H1 (cell line): Measurements from ENCODE around the gene GMFB.

Source experiments
- EZH2 ChIP-seq: fragments of 200-600 bp; sonication (generic); IDR thresholded peaks from 2 replicates; pipeline ENCODE4 v1.7.1; 2012; ENCODE audit warnings: low read depth, mild to moderate bottlenecking, moderate library complexity, low read length, inconsistent platforms; ENCODE audit not compliant: severe bottlenecking
- RFX5 ChIP-seq: IDR thresholded peaks from 2 replicates; pipeline ENCODE4 v1.6.1; 2011; ENCODE audit warnings: low read depth, low read length, improper control_type of control experiment, borderline replicate concordance
- TAF1 ChIP-seq: IDR thresholded peaks from 2 replicates; pipeline ENCODE4 v1.6.1; 2011; ENCODE audit warnings: mild to moderate bottlenecking, low read depth, low read length
- USF2 ChIP-seq: IDR thresholded peaks from 2 replicates; pipeline ENCODE4 v1.6.1; 2011; ENCODE audit warnings: low read length, improper control_type of control experiment
- TF ChIP-seq, protein P1 (sequence below), 3 experiments: IDR thresholded peaks; 1 replicate in 2 of 3; 2 replicates in 1 of 3; pipeline versions ENCODE4 v1.5.1 to v1.6.1; 2011; ENCODE audit warnings: low read length in 3 of 3, mild to moderate bottlenecking in 3 of 3, inconsistent platforms in 2 of 3, low read depth in 1 of 3, moderate library complexity in 1 of 3; ENCODE audit not compliant: insufficient read depth in 1 of 3; ENCODE audit errors: control extremely low read depth in 1 of 3

- TF ChIP-seq EZH2 (no peak), TAF1 (no peak), RFX5 (no peak), USF2 (no peak)
- TF ChIP-seq, protein P1, sequence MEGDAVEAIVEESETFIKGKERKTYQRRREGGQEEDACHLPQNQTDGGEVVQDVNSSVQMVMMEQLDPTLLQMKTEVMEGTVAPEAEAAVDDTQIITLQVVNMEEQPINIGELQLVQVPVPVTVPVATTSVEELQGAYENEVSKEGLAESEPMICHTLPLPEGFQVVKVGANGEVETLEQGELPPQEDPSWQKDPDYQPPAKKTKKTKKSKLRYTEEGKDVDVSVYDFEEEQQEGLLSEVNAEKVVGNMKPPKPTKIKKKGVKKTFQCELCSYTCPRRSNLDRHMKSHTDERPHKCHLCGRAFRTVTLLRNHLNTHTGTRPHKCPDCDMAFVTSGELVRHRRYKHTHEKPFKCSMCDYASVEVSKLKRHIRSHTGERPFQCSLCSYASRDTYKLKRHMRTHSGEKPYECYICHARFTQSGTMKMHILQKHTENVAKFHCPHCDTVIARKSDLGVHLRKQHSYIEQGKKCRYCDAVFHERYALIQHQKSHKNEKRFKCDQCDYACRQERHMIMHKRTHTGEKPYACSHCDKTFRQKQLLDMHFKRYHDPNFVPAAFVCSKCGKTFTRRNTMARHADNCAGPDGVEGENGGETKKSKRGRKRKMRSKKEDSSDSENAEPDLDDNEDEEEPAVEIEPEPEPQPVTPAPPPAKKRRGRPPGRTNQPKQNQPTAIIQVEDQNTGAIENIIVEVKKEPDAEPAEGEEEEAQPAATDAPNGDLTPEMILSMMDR (IDR thresholded peaks at IDR 0.05; ENCODE audit: control extremely low read depth in 1 of 3, insufficient read depth in 1 of 3, low read depth in 1 of 3, low read length in 3 of 3): no peak
These were observed 1.0 kb downstream of the GMFB start for GRCh38 chr14:54487771-54488170.
